T-helper 1 cell treated with Interleukin-12 subunit alpha and Interleukin-12 subunit beta and Interleukin-4 antibody, amounts not matched to agents 30 μg/mL and 1 μg/mL, for 36 hours (primary cell): ENCODE data around the gene BSPRY.
A peak's percentile ranks its signal among the peaks of the same experiment; 100 is the strongest.
"Not testable (repeated sequence)": the region's sequence is repeated elsewhere in the genome, so short reads cannot be mapped to it uniquely, and the experiment has no call there.

Experiments used
- H3K27ac Mint-ChIP-seq: one replicate; pipeline ENCODE4 v1.8.0; 2021; ENCODE audit warnings: mild to moderate bottlenecking, mixed read lengths
- H3K27me3 Mint-ChIP-seq: one replicate; pipeline ENCODE4 v1.8.0; 2021; ENCODE audit warnings: low read depth, mixed read lengths
- H3K36me3 Mint-ChIP-seq: one replicate; pipeline ENCODE4 v1.8.0; 2021; ENCODE audit warnings: low read depth, mixed read lengths
- H3K4me1 Mint-ChIP-seq: one replicate; pipeline ENCODE4 v1.8.0; 2021; ENCODE audit warnings: low read depth, mixed read lengths
- H3K4me3 Mint-ChIP-seq: one replicate; pipeline ENCODE4 v1.8.0; 2021; ENCODE audit warnings: mild to moderate bottlenecking, moderate library complexity, mixed read lengths
- H3K9me3 Mint-ChIP-seq: one replicate; pipeline ENCODE4 v1.8.0; 2021; ENCODE audit warnings: mixed read lengths

BSPRY gene

DNA sequence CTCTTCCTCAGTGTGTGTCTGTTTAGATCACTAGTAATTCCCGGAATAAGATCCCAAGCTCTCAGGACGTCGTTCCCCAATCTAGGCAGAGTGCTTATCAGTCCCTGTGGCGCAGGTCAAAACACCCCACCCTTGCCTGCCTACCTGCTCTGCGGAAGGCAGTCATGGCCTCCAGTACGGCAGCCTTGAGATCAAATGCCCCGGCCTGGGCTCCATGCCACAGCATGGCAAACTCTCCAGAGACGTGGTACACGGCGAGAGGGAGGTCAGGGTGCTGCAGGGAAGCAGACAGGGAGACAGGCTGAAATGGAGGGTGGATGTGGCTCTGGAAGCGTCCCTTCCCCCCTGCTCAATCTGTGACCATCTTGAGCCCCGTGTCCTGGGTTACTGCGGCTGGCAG, 39.5 kb downstream of the BSPRY start:
- Mint-ChIP-seq H3K4me1 (no peaks in the 10 kb centered on the region), H3K4me3 (no peak overlapping the region), H3K27me3 (no peaks in the 10 kb centered on the region), H3K36me3 (peaks cover 13% of the 10 kb centered on the region), H3K9me3 (no peaks in the 10 kb centered on the region), H3K27ac (no peak overlapping the region)

DNA sequence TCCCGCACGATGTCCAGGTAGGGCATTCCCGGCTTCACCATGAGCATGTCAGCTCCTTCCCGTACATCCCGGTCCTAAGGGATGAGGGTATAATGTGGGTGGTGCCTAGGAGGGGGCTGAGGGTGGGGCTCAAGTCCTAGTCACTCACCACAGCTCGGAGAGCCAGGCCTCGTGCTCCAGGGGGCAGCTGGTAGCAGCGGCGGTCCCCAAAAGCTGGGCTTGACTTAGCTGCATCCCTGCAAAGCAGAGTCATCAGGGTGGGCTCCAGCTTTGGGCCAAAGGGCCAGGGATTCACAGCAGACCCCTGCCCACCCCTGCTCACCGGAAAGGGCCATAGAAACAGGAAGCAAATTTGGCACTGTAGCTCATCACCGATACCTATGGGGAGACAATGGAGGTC, 40.1 kb downstream of the BSPRY start:
- no peak overlapping the region for H3K4me3 Mint-ChIP-seq
- no peaks in the 10 kb centered on the region for H3K9me3 Mint-ChIP-seq
- no peaks in the 10 kb centered on the region for H3K27me3 Mint-ChIP-seq
- H3K36me3 Mint-ChIP-seq: peaks cover 13% of the 10 kb centered on the region
- no peak overlapping the region for H3K27ac Mint-ChIP-seq
- no peaks in the 10 kb centered on the region for H3K4me1 Mint-ChIP-seq

DNA sequence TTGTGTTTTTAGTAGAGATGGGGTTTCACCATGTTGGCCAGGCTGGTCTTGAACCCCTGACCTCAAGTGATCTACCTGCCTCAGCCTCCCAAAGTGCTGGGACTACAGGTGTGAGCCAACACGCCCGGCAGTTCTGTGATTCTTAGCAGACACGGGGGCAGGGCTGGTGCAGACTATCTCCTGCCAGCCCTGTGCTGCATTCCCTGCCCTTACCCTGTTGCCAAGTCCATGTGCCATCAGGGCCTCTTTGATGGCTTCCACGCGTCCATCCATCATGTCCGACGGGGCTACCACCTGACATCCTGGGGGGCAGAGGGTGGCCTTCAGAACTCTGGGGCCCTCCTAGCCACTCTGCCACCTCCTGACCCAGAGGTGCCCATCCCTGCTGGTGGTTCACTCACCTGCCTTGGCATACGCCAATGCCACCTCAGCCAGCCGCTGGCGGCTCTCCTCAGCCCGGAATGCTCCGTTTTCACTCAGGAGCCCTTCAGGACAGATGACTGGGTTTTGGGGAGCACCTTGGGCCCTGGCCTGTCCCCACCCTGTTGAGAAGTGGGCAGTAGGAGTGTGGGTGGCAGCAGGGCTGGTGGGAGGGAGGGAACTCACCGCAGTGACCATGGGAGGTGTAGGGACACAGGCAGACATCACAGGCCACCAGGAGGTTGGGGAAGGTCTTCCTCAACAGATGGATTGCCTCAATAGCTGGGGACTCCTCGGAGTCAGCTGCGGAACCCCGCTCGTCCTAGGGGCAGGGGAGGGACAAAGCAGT, 41.0 kb downstream of the BSPRY start:
- Mint-ChIP-seq H3K4me3 (no peak overlapping the region), H3K27ac (no peak overlapping the region), H3K9me3 (no peaks in the 10 kb centered on the region), H3K36me3 (peaks cover 13% of the 10 kb centered on the region), H3K27me3 (no peaks in the 10 kb centered on the region), H3K4me1 (no peaks in the 10 kb centered on the region)

DNA sequence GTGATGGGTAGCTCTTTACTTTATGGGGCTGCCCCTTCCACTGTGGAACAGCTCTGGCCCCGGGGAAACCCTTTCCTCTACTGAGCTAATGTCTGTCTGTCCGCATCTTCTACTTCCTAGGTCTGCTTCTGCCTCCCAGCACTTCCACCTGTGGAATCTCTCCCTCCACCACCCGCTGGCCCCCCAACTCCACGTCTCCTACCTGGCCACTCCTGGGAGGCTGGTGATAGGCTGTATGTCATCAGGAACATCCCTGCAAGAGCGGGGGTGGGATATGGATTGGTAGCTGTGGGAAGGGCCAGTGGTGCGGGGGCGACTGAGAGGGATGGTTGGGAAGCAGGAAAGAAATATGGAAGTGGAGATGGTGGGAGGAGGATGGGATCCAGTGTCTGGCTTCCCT, 42.6 kb downstream of the BSPRY start:
- Mint-ChIP-seq H3K27me3 (no peaks in the 10 kb centered on the region), H3K4me1 (no peaks in the 10 kb centered on the region), H3K4me3 (no peak overlapping the region), H3K27ac (no peak overlapping the region), H3K9me3 (no peaks in the 10 kb centered on the region), H3K36me3 (peaks cover 12% of the 10 kb centered on the region)

DNA sequence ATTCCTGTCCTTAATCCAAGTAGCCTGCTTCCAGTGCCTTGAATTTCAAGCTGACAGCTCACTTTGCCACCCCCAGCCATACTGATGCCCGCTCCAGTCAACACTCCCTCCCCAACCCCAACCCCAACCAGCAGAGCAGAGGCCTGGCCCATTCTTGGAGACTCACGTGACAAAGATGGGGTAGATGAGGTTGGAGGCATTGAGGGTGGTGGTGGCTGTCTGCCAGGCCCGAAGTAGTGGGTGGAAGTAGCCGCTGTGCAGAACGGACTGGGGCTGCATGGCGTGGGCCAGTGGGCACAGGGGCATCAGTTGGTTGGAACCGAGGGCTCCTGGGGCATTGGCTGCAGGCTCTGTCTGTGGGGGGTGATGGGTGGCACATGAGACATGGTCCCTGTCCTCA, 43.9 kb downstream of the BSPRY start:
- Mint-ChIP-seq H3K27ac (no peak overlapping the region), H3K36me3 (peaks cover 8% of the 10 kb centered on the region)

DNA sequence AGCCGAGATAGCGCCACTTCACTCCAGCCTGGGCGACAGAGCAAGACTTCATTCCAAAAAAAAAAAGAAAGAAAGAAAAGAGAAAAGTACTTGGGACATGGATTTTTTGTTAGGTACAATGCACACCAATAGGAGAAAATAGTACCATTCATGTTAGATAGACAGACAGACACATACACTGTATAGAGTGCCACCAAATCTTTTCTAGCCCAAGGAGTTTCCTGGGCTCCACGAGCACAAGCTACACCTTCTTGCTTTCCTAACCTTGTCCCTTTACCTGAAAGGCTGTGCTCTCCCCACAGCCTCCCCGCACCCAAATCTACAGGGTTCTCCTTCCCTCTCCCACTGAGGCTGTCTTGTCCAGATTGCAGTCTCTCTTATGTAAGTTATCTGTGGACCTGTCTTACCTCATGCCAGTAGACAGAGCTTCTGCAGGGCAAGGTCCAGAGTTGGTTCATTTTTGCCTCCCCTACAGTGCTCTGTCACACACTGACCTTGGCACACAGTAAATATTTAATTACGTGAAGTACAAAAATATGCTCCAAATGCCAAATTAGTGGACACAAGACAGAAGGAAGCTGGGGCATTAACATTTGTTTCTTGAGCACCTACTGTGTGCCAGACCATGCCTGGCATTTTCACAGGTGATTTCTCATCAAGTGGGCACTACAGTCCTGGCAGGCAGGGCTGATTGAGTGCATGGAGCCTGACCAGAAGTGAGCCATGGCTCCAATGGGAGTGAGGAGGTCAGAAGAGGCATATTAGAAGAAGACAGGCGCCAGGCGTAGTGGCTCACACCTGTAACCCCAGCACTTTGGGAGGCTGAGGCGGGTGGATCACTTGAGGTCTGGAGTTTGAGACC, 45.9 kb downstream of the BSPRY start:
- no peak overlapping the region for H3K4me3 Mint-ChIP-seq
- no peaks in the 10 kb centered on the region for H3K27me3 Mint-ChIP-seq
- no peak overlapping the region for H3K27ac Mint-ChIP-seq
- H3K4me1 Mint-ChIP-seq: peaks cover 9% of the 10 kb centered on the region
- peaks cover 7% of the 10 kb centered on the region for H3K36me3 Mint-ChIP-seq
- H3K9me3 Mint-ChIP-seq: no peaks in the 10 kb centered on the region

More for the DNA sequence above, 43.9 kb downstream of the BSPRY start:
- Mint-ChIP-seq H3K27me3 (no peaks in the 10 kb centered on the region), H3K9me3 (no peaks in the 10 kb centered on the region), H3K4me3 (no peak overlapping the region), H3K4me1 (no peaks in the 10 kb centered on the region)

DNA sequence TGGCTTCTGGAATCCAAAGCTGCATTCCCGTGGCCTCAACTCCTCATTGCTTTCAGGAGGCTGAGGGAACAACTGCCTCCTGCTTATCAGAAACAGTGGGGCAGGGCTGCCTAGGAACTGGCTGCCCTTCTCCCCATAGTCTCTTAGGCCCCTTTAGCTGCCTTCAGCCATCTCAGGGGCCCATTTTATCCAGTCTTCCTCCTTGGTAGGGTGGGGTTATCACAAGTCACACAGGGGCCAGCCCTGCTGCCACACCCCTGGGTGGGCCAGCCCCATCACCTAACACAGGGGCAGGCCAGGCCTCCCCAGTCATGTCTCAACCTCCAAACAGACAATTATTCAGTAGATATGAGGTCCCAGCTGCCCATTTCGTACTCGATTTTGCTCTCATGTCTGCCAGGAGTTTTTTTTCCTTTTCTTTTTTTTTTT, 47.9 kb downstream of the BSPRY start:
- Mint-ChIP-seq H3K4me3 (no peak overlapping the region), H3K27ac (no peak overlapping the region), H3K36me3 (peaks cover 3% of the 10 kb centered on the region), H3K27me3 (no peaks in the 10 kb centered on the region), H3K4me1 (peaks cover 17% of the 10 kb centered on the region), H3K9me3 (no peaks in the 10 kb centered on the region)

DNA sequence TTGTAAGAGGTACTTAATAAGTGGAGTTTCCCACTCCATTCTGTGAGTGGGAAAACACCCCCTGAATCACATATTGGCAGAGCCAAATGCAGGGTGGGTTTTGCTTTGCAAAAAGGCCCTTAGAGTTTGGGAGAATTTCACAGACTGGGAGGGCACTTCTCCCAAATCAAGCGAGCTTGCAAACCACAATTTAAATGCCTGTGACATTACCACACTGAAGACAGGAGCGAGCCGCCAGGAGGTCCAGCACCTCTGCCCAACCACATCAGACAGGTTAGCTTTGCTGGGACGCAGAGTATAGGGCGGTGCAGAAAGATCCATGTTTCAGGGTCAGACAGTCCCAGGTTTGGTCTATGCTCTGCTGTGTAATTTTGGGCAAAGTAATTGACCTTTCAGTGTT, 49.5 kb downstream of the BSPRY start:
- Mint-ChIP-seq H3K4me3 (no peak overlapping the region), H3K27ac (no peak overlapping the region), H3K27me3 (no peaks in the 10 kb centered on the region), H3K9me3 (no peaks in the 10 kb centered on the region), H3K36me3 (peaks cover 3% of the 10 kb centered on the region), H3K4me1 (peaks cover 17% of the 10 kb centered on the region)

DNA sequence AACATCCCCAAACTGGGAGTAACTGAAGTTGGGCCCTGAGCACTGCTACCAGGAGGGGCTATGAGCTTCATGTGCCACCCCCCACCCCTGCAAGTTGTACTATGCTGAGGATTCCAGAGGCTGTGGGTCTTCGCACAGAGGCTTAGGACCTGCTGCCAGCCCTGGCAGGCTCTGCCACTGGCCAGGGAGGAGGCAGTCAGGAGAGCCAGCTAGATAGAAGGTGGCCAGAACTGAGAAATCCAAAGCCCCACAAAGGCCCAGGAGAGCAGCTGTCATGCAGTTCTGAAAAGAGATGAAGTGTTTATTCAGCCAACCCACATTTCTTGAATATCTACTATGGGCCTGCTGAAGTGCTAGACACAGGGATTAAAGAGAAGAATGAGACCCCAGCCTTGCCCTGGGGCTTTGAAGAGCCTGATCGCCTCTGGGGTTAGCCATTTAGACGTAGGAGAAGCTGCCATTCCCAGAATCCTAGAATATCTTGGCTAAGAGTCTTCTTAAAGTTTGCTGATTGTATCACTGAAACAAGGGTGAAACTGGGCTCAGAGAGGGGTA, 50.4 kb downstream of the BSPRY start:
- no peak overlapping the region for H3K27ac Mint-ChIP-seq
- H3K27me3 Mint-ChIP-seq: no peaks in the 10 kb centered on the region
- peaks cover 3% of the 10 kb centered on the region for H3K36me3 Mint-ChIP-seq
- H3K4me1 Mint-ChIP-seq: peaks cover 17% of the 10 kb centered on the region
- H3K4me3 Mint-ChIP-seq: peak overlapping the region; percentile 73
- H3K9me3 Mint-ChIP-seq: no peaks in the 10 kb centered on the region

DNA sequence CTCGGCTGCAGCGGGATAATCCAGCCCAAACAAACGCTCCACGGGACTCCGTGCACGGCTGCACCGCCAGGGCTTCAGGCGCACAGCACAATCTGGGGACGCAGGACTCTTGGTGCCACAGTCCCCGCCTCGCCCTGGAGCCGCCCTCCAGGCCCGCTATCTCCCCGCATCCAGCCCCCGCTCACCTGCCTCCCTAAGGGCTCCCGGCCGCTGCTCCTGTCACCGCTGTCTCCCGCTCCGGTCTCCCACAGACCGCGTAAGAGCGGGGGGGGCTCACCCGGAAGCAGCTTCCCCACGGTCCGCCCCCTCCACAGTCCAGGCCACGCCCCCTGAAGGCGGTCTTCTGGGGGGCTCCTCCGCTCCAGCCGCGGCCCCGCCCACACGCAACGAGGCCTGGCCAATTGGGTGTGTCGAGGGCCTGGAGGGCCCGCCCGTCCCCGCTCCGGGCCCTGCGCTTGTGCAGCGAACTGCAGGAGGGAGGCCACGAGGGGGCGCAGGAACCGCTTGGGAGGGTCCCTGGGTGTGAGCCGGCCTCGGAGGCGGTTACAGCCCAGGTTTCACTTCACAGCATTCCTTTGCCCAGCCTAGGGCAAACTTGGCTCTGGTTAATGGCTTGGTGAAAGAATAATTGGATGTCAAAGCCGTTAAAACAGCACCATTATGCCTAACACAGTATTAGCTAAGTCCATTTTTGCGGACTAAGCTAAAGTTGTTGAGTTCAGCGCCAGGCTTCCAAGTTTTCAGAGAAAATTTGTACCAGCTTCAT, 51.9 kb downstream of the BSPRY start, which contains the start of gene ALAD:
Gene ALAD, minus strand, starts transcription at position 258 of the 766 bp plus-strand sequence. CDS start 7,725 bp downstream, outside the sequence.
- Mint-ChIP-seq H3K9me3 (no peaks in the 10 kb centered on the region), H3K36me3 (no peaks in the 10 kb centered on the region), H3K27ac (peak within 1 kb of the TSS; percentile 89), H3K4me3 (peak within 1 kb of the TSS; percentile 96), H3K27me3 (no peaks in the 10 kb centered on the region), H3K4me1 (peaks cover 17% of the 10 kb centered on the region)

DNA sequence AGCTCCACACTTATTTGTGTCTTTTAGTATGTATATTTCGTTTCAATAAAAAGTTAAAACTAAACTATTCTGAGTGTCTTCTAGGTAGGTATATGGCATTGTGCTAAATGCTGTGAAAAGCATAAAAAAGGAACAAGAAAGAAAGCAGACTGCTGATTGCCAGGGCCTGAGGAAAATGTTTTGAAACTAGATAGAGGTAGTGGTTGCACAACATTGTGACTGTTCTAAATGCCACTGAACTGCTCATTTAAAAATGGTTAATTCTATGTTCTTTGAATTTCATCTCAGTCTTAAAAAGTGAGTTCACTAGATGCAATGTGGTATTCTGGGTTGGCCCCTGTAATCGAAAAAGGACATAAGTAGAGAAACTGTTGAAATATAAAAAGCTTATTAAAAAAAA, 54.3 kb downstream of the BSPRY start:
- no peak overlapping the region for H3K27ac Mint-ChIP-seq
- H3K36me3 Mint-ChIP-seq: peaks cover 10% of the 10 kb centered on the region
- H3K4me3 Mint-ChIP-seq: no peak overlapping the region
- H3K4me1 Mint-ChIP-seq: peaks cover 25% of the 10 kb centered on the region
- H3K9me3 Mint-ChIP-seq: no peaks in the 10 kb centered on the region
- H3K27me3 Mint-ChIP-seq: no peaks in the 10 kb centered on the region

DNA sequence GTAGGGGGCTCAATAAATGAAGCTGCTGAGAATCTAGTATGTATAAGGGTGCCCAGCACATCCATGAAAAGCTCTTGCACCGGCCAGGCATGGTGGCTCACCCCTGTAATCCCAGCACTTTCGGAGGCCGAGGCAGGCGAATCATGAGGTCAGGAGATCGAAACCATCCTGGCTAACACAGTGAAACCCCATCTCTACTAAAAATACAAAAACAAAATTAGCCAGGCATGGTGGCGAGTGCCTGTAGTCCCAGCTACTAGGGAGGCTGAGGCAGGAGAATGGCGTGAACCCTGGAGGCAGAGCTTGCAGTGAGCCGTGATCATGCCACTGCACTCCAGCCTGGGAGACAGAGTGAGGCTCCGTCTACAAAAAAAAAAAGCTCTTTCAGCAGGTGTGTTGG, 57.0 kb downstream of the BSPRY start:
- H3K9me3 Mint-ChIP-seq, H3K27me3 Mint-ChIP-seq, H3K27ac Mint-ChIP-seq, H3K4me3 Mint-ChIP-seq: not testable (repeated sequence)
- peaks cover 25% of the 10 kb centered on the region for H3K36me3 Mint-ChIP-seq
- peaks cover 24% of the 10 kb centered on the region for H3K4me1 Mint-ChIP-seq

DNA sequence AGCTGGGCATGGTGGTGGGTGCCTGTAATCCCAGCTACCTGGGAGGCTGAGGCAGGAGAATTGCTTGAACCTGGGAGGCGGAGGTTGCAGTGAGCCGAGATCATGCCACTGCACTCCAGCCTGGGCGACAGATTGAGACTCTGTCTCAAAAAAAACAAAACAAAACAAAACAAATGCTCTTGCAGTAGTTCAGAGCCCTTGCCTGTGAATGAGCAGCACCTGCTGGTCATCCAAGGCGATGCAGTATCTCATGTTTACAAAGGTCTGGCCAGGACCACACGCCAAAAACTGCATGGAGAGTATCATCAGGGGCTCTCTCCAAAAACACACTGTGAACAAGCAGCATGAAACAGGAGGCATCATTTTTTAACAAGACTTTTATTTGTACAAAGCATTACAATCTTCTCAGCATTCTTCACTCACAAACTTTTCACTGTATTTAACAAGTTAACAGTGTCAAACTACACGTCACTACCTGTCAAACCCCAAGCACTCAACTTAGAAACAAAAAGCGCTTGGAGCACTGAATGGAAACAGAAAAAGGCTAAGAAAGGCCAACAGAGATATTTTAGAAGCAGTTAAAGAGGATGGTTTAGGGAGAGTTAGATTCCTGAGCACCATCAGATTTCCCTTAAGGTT, 57.7 kb downstream of the BSPRY start:
- not testable (repeated sequence) for H3K27me3 Mint-ChIP-seq, H3K9me3 Mint-ChIP-seq
- Mint-ChIP-seq H3K36me3 (peaks cover 25% of the 10 kb centered on the region), H3K27ac (peak overlapping the region; percentile 79), H3K4me3 (peak overlapping the region; percentile 75), H3K4me1 (peaks cover 17% of the 10 kb centered on the region)

DNA sequence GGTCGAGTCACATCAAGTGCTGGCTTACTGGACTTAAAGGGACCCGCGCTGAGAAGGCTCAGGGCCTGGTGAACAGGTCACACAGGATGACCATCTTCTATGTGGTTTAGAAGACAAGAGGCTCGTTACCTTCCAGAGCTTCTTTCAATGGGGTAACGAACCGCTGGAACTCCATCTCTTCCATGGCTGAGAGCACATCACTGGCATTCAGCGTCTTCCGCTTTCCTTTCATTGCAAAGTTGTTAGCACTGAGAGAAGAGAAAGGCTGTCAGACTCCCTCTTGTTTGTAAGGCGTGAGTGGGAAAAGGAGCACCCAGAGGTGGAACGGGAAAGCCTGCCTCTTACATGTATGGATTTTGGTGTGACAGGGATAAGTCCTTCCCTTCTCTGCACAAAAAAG, 60.1 kb downstream of the BSPRY start:
- Mint-ChIP-seq H3K4me3 (peak overlapping the region; percentile 97), H3K27me3 (no peaks in the 10 kb centered on the region), H3K36me3 (peaks cover 25% of the 10 kb centered on the region), H3K9me3 (no peaks in the 10 kb centered on the region), H3K27ac (peak overlapping the region; percentile 99), H3K4me1 (peaks cover 17% of the 10 kb centered on the region)
